Epithelial cell of esophagus (primary cell): ENCODE measurements around the gene ZEB2.

Experiments
- DNase-seq: peaks from one replicate; pipeline ENCODE4 v3.0.0; 2010; ENCODE audit warnings: low read depth
- H3K4me3 ChIP-seq: 2 replicates; pipeline ENCODE4 v1.5.1; 2011; ENCODE audit warnings: mild to moderate bottlenecking, low read length, control low read depth
- CTCF ChIP-seq: IDR thresholded peaks from 2 replicates; pipeline ENCODE4 v1.5.1; 2011; ENCODE audit warnings: low read depth, mild to moderate bottlenecking, low read length, control low read depth, inconsistent platforms; ENCODE audit not compliant: insufficient read depth; ENCODE audit errors: missing control alignments

Gene ZEB2

DNA sequence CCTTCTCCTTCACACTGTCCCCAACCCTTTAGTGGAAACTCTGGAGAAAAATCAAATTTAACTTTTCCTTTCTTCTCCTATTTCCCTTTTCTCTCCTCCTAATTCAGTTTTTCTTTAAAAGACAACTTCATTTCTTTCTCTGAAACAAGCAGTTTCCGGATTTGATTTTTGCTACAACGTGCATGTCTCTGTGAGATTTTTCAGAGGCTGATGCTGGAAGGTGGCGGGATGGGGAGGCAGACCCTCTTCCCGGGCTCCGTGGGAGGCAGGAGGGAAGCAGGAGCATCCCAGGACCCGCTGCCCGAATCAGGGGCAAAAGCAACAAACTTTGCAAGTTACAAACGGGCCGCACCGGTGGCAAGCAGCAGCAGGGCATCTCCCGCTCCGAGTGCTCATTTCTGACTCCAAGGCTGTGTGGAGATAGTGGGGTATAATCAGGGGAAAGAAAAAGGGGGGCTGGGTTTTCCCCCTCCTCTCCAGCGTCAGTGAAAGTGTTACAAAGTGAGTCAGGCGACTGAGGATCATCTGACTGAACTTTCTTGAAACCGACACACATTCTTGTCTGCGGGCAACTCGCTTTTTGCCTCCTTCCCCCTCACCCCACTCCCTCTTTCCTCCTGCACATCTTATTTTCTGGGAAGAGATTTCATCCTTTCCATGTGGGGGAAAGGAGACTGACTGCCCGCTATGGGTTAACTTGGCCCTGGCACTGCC is 6.4 kb downstream of the ZEB2 start:
- no peak overlapping the region for H3K4me3 ChIP-seq
- no peak for TF ChIP-seq CTCF

DNA sequence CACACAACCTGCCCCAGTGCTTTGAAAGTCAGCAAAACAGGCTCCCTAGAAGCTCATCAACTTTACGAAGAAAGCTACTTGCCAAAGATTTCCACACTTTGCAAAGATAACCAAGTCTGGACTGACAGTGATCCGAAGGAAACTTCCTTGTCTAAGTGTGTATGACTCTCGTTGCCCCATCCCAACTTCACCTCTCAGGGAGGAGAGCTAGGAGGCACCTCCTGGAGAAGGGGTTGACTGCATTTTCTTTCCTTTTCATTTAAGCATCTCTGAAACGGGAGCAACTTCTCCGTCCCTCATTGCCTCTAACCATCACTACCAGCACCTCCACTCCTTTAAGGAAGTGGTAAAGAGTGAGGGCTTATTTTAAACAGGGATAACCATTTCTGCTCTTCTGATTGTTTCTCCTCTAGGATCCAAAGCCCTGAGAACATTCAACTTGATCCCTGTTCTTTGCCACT is 7.0 kb downstream of the ZEB2 start:
- DNase-seq = no peak
- H3K4me3 ChIP-seq = no peak overlapping the region
- no peak for TF ChIP-seq CTCF

More for the DNA sequence above, 6.4 kb downstream of the ZEB2 start:
- no peak for DNase-seq

DNA sequence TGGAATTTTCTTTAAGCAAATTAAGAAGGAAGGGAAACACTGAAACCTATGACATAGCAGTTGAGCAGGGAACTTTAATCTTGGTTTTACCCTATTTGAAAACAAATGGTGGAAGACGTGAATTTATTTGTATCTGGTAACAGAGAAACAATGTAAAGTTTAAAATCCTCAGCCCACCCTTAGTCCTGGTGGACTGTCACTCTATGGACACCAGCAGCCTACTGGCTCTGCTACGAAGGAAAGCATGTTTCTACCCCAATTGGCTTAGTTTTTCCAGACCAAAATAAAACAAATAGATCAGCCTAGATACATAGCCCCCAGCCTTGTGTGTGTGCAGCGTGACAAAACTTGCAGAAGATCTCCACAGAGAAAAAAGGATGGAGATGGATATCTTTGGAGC is 7.4 kb downstream of the ZEB2 start:
- H3K4me3 ChIP-seq = no peak overlapping the region
- no peak for DNase-seq
- no peak for TF ChIP-seq CTCF

- H3K4me3 ChIP-seq = no peak overlapping the region
- no peak for TF ChIP-seq CTCF
- no peak for DNase-seq
These were observed 8.0 kb downstream of the ZEB2 start for GRCh38 chr2:144511937-144512336.

DNA sequence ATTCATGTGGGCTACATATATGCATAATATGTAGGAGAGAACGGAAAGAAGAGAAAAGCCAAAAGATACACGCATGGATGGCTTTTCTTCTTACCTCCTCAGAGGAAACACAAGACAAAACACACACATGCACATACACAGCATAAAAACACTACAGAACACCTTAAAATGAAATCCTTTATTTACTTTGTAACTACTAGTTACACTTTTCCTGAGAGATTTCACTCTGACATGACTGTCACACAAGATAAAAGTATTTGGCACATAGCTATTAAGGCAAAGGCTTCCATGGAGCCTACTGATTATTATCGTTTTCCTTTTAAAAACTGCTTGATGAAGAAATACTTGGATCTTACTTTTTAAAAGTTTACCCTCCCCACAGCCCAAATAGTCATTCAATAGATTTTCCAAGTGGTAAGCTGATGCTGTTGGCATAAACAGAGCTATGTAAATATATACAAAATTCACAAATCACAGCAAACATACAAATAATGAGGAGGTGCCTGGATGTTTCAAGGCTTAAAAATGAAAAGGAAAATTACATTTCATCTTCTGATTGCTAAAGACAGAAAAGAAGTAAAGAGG is 8.6 kb downstream of the ZEB2 start:
- no peak for TF ChIP-seq CTCF
- DNase-seq = no peak
- H3K4me3 ChIP-seq = no peak overlapping the region

- H3K4me3 ChIP-seq = no peak overlapping the region
- no peak for TF ChIP-seq CTCF
- peak; percentile 6 for DNase-seq
These were observed 9.5 kb downstream of the ZEB2 start for GRCh38 chr2:144510294-144510991.
